ENCODE results near the gene CLDN18. TPM values are rescaled to one million over a fixed set of nuclear protein-coding genes. Genes with fewer than 3 reads are reported as not detected.

CLDN18 gene
- total and polyA plus RNA-seq, 2 donors from 2014 or later = not detected

DNA sequence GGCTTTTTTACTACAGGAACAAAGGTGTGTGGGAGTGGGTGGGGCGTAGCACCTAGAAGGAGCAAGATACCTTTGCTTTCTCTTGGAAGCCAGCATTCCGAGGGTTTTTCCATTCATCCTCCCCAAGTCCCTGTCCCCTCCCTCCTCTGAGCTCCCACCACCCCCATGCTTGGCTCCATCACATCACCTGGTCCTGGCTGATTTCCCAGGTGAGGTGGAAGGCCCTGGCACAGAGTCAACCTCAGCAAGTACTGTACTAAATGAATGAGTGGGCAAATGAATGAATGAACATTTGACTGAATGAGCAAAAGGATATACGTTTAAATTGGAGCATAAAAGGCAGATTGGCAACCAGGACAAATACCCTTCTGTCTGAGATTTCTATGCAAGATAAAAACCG is 60.0 kb downstream of the CLDN18 start:
- H3K36me3 ChIP-seq (ENCODE audit: control insufficient read depth in 2 of 3, insufficient read depth in 3 of 3, low read length in 3 of 3) = peaks cover 0 to 31% (median 1%) of the 10 kb centered on the region in 3 donors
- intact Hi-C loops (cut with DNase I) = no loop called here
- no peak overlapping the region for H3K9ac ChIP-seq (ENCODE audit: low read length in 3 of 3)
- DNase-seq (no peak), FAIRE-seq (no peak)
- TF ChIP-seq, protein P1, sequence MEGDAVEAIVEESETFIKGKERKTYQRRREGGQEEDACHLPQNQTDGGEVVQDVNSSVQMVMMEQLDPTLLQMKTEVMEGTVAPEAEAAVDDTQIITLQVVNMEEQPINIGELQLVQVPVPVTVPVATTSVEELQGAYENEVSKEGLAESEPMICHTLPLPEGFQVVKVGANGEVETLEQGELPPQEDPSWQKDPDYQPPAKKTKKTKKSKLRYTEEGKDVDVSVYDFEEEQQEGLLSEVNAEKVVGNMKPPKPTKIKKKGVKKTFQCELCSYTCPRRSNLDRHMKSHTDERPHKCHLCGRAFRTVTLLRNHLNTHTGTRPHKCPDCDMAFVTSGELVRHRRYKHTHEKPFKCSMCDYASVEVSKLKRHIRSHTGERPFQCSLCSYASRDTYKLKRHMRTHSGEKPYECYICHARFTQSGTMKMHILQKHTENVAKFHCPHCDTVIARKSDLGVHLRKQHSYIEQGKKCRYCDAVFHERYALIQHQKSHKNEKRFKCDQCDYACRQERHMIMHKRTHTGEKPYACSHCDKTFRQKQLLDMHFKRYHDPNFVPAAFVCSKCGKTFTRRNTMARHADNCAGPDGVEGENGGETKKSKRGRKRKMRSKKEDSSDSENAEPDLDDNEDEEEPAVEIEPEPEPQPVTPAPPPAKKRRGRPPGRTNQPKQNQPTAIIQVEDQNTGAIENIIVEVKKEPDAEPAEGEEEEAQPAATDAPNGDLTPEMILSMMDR (IDR thresholded peaks at IDR 0.05; ENCODE audit: borderline replicate concordance, extremely low read depth, insufficient read depth) = no peak
- H3K27me3 ChIP-seq (ENCODE audit: control insufficient read depth, insufficient read depth, low read length) = no peaks in the 10 kb centered on the region
- no peaks in the 10 kb centered on the region for H3K9me3 ChIP-seq (ENCODE audit: control insufficient read depth in 2 of 3, insufficient read depth in 1 of 3, low read length in 3 of 3)
- no peak overlapping the region for H3K27ac ChIP-seq (ENCODE audit: low read depth in 2 of 2, low read length in 2 of 2)
- no peaks in the 10 kb centered on the region for H3K4me1 ChIP-seq (ENCODE audit: control insufficient read depth in 2 of 3, insufficient read depth in 2 of 3, low read depth in 1 of 3, low read length in 3 of 3)
- H3K4me3 ChIP-seq (ENCODE audit: low read length in 3 of 3) = no peak overlapping the region

DNA sequence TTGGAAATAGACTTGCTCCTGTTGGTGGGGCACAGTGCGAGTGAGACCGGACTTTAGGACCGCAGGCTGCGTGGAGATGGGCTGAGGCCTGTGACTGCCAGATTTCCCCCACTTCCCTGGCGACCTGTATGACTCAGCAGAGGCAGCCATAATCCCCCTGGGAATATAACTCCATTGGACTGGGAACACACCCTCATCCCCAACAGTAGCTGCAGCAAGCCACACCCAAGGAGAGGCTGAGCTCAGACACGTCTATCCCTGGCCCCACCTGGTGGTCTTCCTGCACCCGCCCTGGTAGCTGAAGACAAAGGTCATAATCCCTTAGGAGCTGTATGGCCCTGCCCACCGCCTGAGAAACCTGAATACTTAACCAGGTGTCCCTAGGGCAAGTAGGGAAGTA is 62.8 kb downstream of the CLDN18 start:
- DNase-seq (no peak), FAIRE-seq (no peak)
- no peaks in the 10 kb centered on the region for H3K4me1 ChIP-seq (ENCODE audit: control insufficient read depth in 2 of 3, insufficient read depth in 2 of 3, low read depth in 1 of 3, low read length in 3 of 3)
- no peaks in the 10 kb centered on the region for H3K27me3 ChIP-seq (ENCODE audit: control insufficient read depth, insufficient read depth, low read length)
- H3K4me3 ChIP-seq (ENCODE audit: low read length in 3 of 3) = no peak overlapping the region
- TF ChIP-seq, protein P1 (IDR thresholded peaks at IDR 0.05; ENCODE audit: borderline replicate concordance, extremely low read depth, insufficient read depth) = no peak
- no peak overlapping the region for H3K9ac ChIP-seq (ENCODE audit: low read length in 3 of 3)
- H3K27ac ChIP-seq (ENCODE audit: low read depth in 2 of 2, low read length in 2 of 2) = no peak overlapping the region
- intact Hi-C loops (cut with DNase I) = no loop called here
- H3K36me3 ChIP-seq (ENCODE audit: control insufficient read depth in 2 of 3, insufficient read depth in 3 of 3, low read length in 3 of 3) = peaks cover 2 to 15% (median 5%) of the 10 kb centered on the region in 3 donors
- H3K9me3 ChIP-seq (ENCODE audit: control insufficient read depth in 2 of 3, insufficient read depth in 1 of 3, low read length in 3 of 3) = no peaks in the 10 kb centered on the region

DNA sequence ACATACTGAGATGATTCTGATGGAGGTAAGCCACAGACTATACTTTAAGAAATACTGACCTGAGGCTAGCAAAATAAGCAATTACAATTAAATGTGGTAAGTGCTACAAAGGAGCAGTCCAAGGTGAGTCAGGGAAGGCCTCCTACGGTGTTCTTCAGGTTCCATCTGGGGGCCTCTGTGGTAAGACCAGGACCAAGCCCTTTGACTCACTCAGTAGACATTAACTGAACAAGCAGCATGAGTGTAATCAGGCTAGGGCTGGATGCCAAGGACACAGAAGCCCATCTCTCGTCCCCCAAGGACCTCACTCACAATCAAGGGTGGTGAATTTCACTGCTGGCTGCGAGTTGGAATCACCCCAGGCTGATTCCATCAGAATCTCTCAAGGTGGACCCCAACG is 68.1 kb downstream of the CLDN18 start:
- Histone ChIP-seq H3K4me3 (ENCODE audit: low read length in 3 of 3) (no peak overlapping the region), H3K27me3 (ENCODE audit: control insufficient read depth, insufficient read depth, low read length) (no peaks in the 10 kb centered on the region), H3K36me3 (ENCODE audit: control insufficient read depth in 2 of 3, insufficient read depth in 3 of 3, low read length in 3 of 3) (peaks cover 2 to 30% (median 7%) of the 10 kb centered on the region in 3 donors), H3K9me3 (ENCODE audit: control insufficient read depth in 2 of 3, insufficient read depth in 1 of 3, low read length in 3 of 3) (no peaks in the 10 kb centered on the region), H3K27ac (ENCODE audit: low read depth in 2 of 2, low read length in 2 of 2) (no peak overlapping the region), H3K4me1 (ENCODE audit: control insufficient read depth in 2 of 3, insufficient read depth in 2 of 3, low read depth in 1 of 3, low read length in 3 of 3) (no peaks in the 10 kb centered on the region), H3K9ac (ENCODE audit: low read length in 3 of 3) (no peak overlapping the region)
- DNase-seq (no peak), FAIRE-seq (no peak)
- intact Hi-C loops (cut with DNase I) = no loop called here
- TF ChIP-seq, protein P1 (IDR thresholded peaks at IDR 0.05; ENCODE audit: borderline replicate concordance, extremely low read depth, insufficient read depth) = no peak

DNA sequence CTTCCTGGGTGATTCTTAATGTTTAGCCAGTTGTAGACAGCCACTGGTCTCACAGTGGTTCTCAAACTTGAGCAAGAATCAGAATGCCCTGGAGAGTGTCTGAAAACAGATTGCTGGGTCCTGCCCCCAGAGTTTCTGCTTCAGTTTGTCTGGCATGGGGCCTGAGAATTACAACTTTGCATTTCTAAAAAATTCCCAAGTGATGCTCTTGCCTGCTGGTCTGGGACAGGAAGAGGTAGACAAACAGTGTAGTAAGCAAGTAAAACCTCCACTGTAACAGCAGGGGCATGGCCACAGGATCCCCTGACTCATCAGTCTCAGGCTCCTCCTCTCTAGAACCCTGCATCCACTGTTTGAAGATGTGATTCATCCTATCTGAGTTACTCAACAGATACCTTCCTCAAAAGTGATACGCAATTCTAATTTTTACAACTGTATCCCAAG is 69.0 kb downstream of the CLDN18 start:
- FAIRE-seq = no peak
- Histone ChIP-seq H3K4me1 (ENCODE audit: control insufficient read depth in 2 of 3, insufficient read depth in 2 of 3, low read depth in 1 of 3, low read length in 3 of 3) (no peaks in the 10 kb centered on the region), H3K4me3 (ENCODE audit: low read length in 3 of 3) (no peak overlapping the region), H3K27ac (ENCODE audit: low read depth in 2 of 2, low read length in 2 of 2) (no peak overlapping the region), H3K9ac (ENCODE audit: low read length in 3 of 3) (no peak overlapping the region), H3K9me3 (ENCODE audit: control insufficient read depth in 2 of 3, insufficient read depth in 1 of 3, low read length in 3 of 3) (no peaks in the 10 kb centered on the region), H3K27me3 (ENCODE audit: control insufficient read depth, insufficient read depth, low read length) (no peaks in the 10 kb centered on the region), H3K36me3 (ENCODE audit: control insufficient read depth in 2 of 3, insufficient read depth in 3 of 3, low read length in 3 of 3) (peaks cover 2 to 39% (median 14%) of the 10 kb centered on the region in 3 donors)
- no peak for DNase-seq
- TF ChIP-seq, protein P1 (IDR thresholded peaks at IDR 0.05; ENCODE audit: borderline replicate concordance, extremely low read depth, insufficient read depth) = no peak
- intact Hi-C loops (cut with DNase I) = no loop called here

Data from kidney (tissue), 14 donors.